ENCODE measurements around the gene ASCC3. TPM values are rescaled to one million over a fixed set of nuclear protein-coding genes. Genes with fewer than 3 reads are reported as not detected.

ASCC3 gene
- total RNA-seq, 1 donor from 2014 or later, result 42.0 TPM

DNA sequence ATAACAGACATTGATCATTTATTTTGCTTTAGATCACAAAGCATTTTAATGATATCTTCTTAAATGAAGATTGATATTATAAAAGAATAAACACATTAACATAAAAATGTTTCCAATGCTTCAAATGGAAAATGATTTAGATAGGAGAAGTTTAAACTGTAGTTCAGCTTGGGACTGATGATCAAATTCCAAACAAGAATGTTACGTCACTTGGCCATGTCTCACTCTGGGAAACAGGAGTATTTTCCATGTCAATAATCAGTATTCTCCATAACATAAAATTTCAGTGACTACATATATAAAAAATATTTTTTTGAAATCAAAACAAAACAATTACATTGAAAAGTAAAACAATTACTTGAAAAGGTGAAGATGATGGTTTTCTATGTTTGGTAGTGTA lies 363.5 kb downstream of the ASCC3 start:
- H3K27me3 Mint-ChIP-seq (ENCODE audit: unreplicated experiment), result no peaks in the 10 kb centered on the region
- no peaks in the 10 kb centered on the region for H3K4me1 Mint-ChIP-seq (ENCODE audit: unreplicated experiment)
- H3K36me3 Mint-ChIP-seq (ENCODE audit: unreplicated experiment), result peaks cover 8% of the 10 kb centered on the region
- no peak for TF ChIP-seq CTCF (IDR thresholded peaks at IDR 0.05)
- no peak for DNase-seq (ENCODE audit: extremely low spot score, unreplicated experiment)
- no peak overlapping the region for H3K4me3 Mint-ChIP-seq (ENCODE audit: unreplicated experiment)
- H3K9me3 Mint-ChIP-seq (ENCODE audit: unreplicated experiment), result no peaks in the 10 kb centered on the region
- no peak overlapping the region for H3K27ac Mint-ChIP-seq (ENCODE audit: unreplicated experiment)

GRCh38 chr6:100517106-100517505 lies 364.0 kb downstream of the ASCC3 start:
- H3K27ac Mint-ChIP-seq (ENCODE audit: unreplicated experiment), result no peak overlapping the region
- no peak for TF ChIP-seq CTCF (IDR thresholded peaks at IDR 0.05)
- H3K36me3 Mint-ChIP-seq (ENCODE audit: unreplicated experiment), result peaks cover 12% of the 10 kb centered on the region
- no peaks in the 10 kb centered on the region for H3K27me3 Mint-ChIP-seq (ENCODE audit: unreplicated experiment)
- H3K4me1 Mint-ChIP-seq (ENCODE audit: unreplicated experiment), result no peaks in the 10 kb centered on the region
- no peak overlapping the region for H3K4me3 Mint-ChIP-seq (ENCODE audit: unreplicated experiment)
- no peaks in the 10 kb centered on the region for H3K9me3 Mint-ChIP-seq (ENCODE audit: unreplicated experiment)
- no peak for DNase-seq (ENCODE audit: extremely low spot score, unreplicated experiment)

DNA sequence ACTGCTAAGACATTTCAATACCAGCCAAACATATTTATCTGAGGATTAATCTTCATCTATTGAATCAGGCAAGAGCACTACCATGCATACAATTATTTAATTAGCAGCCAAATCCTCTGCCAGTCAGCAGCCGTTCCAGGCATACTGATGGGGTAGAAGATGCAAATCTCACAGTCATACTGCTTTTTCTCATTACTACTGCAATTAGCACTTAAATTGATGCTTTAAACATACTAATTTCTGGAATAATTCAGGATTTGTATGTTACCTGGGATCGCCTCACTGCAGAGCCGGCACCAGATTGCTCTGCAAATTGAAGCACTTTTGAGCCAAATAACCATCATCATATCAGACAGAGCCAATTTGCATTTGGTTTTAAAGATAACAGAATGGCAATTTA lies 366.5 kb downstream of the ASCC3 start:
- H3K36me3 Mint-ChIP-seq (ENCODE audit: unreplicated experiment), result peaks cover 30% of the 10 kb centered on the region

GRCh38 chr6:100512203-100512862 lies 368.8 kb downstream of the ASCC3 start:
- Mint-ChIP-seq H3K4me3 (ENCODE audit: unreplicated experiment) (no peak overlapping the region), H3K4me1 (ENCODE audit: unreplicated experiment) (no peaks in the 10 kb centered on the region), H3K9me3 (ENCODE audit: unreplicated experiment) (no peaks in the 10 kb centered on the region), H3K27ac (ENCODE audit: unreplicated experiment) (no peak overlapping the region), H3K36me3 (ENCODE audit: unreplicated experiment) (peaks cover 41% of the 10 kb centered on the region), H3K27me3 (ENCODE audit: unreplicated experiment) (no peaks in the 10 kb centered on the region)
- no peak for DNase-seq (ENCODE audit: extremely low spot score, unreplicated experiment)
- TF ChIP-seq CTCF (IDR thresholded peaks at IDR 0.05), result no peak

More for the DNA sequence above, 366.5 kb downstream of the ASCC3 start:
- no peaks in the 10 kb centered on the region for H3K9me3 Mint-ChIP-seq (ENCODE audit: unreplicated experiment)
- no peak overlapping the region for H3K4me3 Mint-ChIP-seq (ENCODE audit: unreplicated experiment)
- H3K27me3 Mint-ChIP-seq (ENCODE audit: unreplicated experiment), result no peaks in the 10 kb centered on the region
- DNase-seq (ENCODE audit: extremely low spot score, unreplicated experiment), result no peak
- H3K27ac Mint-ChIP-seq (ENCODE audit: unreplicated experiment), result no peak overlapping the region
- TF ChIP-seq CTCF (IDR thresholded peaks at IDR 0.05), result no peak
- no peaks in the 10 kb centered on the region for H3K4me1 Mint-ChIP-seq (ENCODE audit: unreplicated experiment)

DNA sequence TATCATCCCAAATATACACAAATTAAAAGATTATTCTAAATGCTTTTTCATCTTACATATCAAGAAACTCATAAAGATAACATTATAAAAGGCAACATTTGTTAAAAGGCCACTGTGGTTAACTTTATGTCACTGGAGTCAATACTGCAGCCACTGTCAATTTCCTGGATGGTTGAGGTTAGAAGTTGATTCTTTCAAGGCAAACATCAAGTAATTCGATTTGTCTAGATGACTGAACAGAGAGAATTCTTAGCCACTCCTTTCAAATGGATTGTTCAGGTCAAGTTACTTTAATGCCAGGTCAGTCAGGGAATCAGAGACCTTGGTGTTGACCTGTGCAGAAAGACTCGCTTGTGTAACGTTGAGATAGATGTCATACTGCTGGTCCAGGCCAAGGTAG lies 372.0 kb downstream of the ASCC3 start:
- no peaks in the 10 kb centered on the region for H3K4me1 Mint-ChIP-seq (ENCODE audit: unreplicated experiment)
- DNase-seq (ENCODE audit: extremely low spot score, unreplicated experiment), result no peak
- no peaks in the 10 kb centered on the region for H3K27me3 Mint-ChIP-seq (ENCODE audit: unreplicated experiment)
- peaks cover 39% of the 10 kb centered on the region for H3K36me3 Mint-ChIP-seq (ENCODE audit: unreplicated experiment)
- H3K4me3 Mint-ChIP-seq (ENCODE audit: unreplicated experiment), result no peak overlapping the region
- no peaks in the 10 kb centered on the region for H3K9me3 Mint-ChIP-seq (ENCODE audit: unreplicated experiment)
- no peak for TF ChIP-seq CTCF (IDR thresholded peaks at IDR 0.05)
- no peak overlapping the region for H3K27ac Mint-ChIP-seq (ENCODE audit: unreplicated experiment)
